Endometrial microvascular endothelial cells (primary cell): ENCODE results near the gene ARSI. TPM values are rescaled to one million over a fixed set of nuclear protein-coding genes. Genes with fewer than 3 reads are reported as not detected.

Source experiments
- in situ Hi-C: cut with HindIII; loops from 2 replicates; pipeline ENCODE4 v1.10.0; 2017; ENCODE audit warnings: low sequenced_read_pairs, low pct_unique_long_range_greater_than_20kb; ENCODE audit errors: inconsistent ontology term
- total RNA-seq: library from RNA; depleted of rRNA; stranded (reverse); fragments of >200 nt; gene quantifications from one replicate; pipeline ENCODE4 v1.2.3, GENCODE V29; 2015; ENCODE audit errors: inconsistent ontology term

Gene ARSI
- total RNA-seq, 1 donor from 2014 or later: 0.28 TPM

GRCh38 chr5:150298701-150299451 is 3.8 kb downstream of the ARSI start:
- in situ Hi-C loops: no loop called here

DNA sequence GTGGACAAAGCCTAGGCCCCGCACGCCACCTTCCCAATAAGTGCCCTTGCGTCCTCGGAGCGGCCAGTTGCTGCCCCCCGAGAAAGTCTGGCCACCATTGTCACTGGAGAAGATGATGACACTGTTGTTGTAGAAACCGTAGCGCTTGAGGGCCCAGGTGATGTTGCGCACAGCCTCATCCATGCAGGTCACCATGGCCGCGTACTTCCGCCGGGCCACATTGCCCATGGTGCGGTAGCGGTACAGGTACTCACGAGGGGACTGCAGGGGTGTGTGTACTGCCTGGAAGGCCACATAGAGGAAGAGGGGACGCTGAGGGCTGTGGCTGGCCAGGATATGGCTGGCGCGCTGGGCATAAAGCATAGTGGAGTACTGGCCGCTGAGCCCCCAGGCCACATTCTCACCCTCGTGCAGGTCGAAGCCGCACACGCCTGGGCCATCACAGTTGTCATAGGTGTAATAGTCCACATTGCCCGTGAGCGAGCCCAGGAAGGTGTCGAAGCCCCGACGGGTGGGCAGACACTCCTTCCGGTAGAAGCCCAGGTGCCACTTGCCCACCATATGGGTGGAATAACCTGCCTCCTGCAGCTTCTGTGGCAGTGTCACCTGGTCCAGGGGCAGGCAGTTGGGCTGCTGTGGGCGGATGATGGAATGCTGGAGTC is 4.6 kb downstream of the ARSI start:
- in situ Hi-C loops: no loop called here

GRCh38 chr5:150297236-150297890 is 5.3 kb downstream of the ARSI start:
- in situ Hi-C loops: no loop called here

GRCh38 chr5:150296496-150296895 is 6.2 kb downstream of the ARSI start:
- in situ Hi-C loops: no loop called here

GRCh38 chr5:150295741-150296486 is 6.8 kb downstream of the ARSI start:
- in situ Hi-C loops: no loop called here

DNA sequence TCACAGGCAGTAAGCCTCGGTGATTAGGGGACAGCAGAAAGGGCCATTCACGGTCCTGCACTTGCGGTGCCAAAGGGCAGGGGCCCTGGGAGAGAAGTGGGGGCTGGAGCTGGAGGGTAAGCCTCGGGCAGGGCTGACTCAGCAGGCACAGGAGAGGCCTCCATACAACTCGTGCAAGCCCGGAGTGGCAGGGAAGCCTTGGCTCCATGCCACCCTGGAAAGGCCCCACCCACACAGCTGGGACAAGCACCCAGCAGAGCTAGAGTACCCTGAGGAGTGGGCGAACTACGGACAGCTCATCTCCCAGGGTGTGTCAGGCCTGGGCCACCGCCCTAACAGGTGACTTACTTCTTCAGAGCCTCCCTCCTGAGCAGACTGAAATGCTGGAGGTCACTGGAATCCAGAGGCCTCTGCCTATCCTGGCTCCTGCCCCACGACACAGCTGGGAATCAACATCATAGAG is 7.5 kb downstream of the ARSI start:
- in situ Hi-C loops: no loop called here

DNA sequence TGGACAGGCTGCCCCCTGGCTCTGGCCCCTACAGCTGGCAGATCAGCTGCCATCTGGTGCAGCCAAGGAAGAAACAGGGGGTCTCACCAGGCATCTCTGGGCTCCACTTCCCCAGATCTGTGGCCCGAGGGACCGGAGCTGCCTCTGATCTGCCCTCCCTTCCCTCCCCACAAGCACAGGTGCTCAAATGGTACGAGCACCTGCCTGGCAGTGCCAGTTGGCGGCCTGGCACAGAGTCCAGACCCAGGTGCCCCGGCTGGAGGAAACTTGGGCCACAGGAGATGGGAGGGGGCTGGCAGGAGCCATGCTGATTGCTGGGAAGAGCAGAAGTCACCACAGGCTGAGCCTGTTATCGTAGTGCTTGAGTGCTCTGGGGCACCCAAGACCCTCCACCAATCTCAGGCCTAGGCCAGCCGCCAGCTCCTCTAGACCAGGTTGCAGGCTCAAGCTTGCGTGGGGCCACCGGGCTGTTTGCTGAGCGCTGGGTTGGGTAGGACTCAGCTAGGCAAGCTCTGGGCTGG is 8.1 kb downstream of the ARSI start:
- in situ Hi-C loops: no loop called here

DNA sequence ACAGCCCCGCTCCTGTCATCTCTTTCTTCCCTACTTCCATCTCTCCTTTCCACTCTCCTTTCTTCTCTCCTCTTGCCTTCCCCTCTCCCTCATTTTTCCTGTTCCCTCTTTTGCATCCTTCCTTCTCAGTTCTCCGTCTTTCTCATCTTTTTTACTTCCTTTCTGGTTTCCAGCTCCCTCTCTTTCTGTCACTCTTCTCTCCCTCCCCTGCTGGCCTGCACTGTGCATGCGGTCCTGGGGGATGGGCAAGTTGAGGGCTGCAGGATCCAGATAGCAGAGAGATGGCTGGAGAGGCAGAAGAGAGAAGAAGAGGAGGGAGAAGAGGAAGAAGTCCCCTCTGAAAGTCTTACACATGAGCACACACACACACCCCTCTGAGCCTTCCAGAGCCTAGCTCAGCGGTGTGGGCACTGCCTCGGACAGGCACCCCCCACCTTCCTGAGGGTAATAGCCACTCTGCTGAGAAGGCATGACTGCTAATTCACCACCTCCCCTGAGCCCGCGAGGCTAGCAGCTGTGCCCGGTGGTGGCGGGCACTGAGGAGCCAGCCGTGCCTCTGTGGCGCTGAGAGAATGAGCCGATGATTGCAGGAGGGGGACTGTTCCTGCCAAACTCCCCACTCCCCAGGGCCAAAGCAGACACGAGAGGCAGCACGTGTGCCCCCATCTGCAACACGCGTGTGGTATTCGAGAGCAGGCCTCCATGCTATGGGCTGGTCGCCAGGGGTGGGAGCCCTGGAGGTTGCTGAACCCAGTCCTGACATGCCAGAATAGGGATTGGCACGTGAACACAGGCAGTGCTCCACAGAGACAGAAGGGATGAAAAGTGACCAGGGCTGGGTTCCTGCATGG is 9.4 kb downstream of the ARSI start:
- in situ Hi-C loops: no loop called here

GRCh38 chr5:150291388-150292385 is 11.0 kb downstream of the ARSI start:
- in situ Hi-C loops: no loop called here

DNA sequence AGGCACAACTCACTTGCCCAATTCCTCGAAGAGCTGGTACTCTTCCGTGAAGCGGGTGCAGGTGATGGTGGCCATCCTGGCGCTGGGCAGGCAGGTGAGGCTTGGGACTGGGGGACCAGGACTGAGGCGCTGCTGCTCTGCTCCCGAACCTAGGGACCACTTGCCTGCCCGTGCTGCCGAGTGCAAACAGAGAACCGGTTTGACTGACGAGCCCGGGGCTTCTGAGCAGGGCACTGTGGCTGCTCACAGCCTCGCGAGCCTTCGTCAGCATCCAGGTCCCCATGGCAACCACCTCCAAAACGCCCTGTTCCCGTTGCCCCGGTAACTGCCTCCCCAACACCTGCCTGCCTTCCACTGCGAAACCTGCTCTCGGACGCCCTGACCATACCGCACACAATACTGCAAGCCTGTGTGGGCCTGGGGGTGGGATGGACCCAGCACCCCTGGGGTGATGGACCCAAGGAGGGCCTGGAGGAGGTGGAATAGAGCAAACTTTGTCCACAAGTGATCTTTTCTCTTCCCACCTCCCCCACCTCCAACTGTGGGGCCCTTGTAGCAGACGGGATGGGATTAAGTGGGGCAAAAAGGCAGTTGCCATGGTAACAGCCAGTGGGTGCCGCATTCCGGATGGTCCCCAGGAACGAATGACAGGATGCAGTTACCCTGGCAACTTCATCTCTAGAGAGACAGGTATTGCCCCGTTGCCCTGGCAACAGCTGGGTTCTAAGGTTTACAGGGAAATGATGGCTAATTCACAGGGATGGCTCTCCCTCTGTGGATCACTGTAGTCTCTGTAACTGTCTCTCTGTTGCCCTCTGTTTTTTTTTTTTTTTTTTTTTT is 12.9 kb downstream of the ARSI start, which contains the start of gene CAMK2A:
Gene CAMK2A, minus strand, starts transcription at position 223 of the 840 bp plus-strand sequence. Its CDS starts 148 bp downstream, at position 75.
- in situ Hi-C loops: no loop called here

- in situ Hi-C loops: no loop called here
Observed at GRCh38 chr5:150288791-150289190, 13.9 kb downstream of the ARSI start.

- in situ Hi-C loops: no loop called here
Observed at GRCh38 chr5:150288361-150288760, 14.3 kb downstream of the ARSI start.

DNA sequence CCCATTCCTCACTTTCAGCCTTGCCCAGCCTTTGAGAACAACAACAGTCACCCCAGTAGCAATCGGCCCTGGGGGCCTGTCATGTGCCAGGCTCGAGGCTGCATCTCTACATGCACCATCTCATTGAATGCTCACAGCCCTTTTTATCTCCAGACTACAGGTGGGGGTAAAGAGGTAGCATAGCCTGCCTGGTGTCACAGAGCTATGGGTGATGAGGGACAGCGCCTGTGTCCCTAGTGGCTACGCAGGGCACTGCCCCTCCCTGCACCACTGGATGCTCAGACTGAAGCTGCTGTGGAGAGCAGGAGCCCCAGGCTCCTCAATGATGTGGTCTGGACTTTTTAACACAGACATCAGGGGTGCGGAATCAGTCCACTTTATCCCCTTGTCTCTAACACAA is 15.9 kb downstream of the ARSI start:
- in situ Hi-C loops: no loop called here

DNA sequence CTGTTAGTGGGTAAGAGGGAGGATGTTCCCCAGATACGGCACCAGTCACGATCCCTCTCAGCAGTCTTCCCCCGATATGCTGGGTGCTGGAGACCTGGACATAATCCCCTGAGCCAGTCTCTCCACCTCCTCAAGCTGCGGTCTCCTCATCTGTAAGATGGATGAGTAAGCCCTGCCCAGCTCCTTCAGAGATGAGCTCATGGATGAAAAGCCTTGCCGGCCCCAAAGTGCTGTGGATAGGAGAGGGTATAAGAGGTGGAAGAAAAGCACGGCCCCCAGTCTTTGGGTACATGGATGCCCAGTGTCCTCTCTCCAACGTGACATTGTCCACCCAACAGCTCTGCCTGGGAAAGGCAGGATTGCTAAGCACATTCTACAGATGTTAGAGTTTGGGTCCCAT is 17.6 kb downstream of the ARSI start:
- in situ Hi-C loops: no loop called here

GRCh38 chr5:150284311-150284710 is 18.4 kb downstream of the ARSI start:
- in situ Hi-C loops: no loop called here

DNA sequence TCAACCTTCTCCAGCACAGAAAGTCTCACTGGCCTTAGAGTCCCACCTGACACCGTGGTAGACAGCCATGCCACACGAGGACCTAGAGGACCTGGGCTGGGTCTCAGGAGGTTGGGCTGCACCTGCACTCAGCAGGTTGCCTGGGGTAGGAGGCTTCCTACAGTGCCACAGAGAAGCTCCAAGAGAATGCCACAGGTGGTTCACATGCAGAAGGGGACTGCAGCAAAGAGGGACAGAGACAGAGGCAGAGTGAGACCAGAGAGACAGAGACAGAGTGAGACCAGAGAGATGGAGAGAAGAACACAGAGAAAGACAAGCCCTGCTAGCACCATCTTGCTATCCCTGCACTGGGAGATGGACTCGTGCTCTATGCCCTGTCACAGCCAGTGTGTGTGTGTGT is 18.8 kb downstream of the ARSI start:
- in situ Hi-C loops: no loop called here
